GM12864 (cell line): ENCODE results near the gene LMNTD2.

Experiments
- DNase-seq: peaks from one replicate; pipeline ENCODE4 v3.0.0-alpha.2; 2011; ENCODE audit warnings: low read depth
- H3K4me3 ChIP-seq: 2 replicates; pipeline ENCODE4 v1.5.1; 2011; ENCODE audit warnings: mild to moderate bottlenecking, low read depth, low read length, control low read depth
- CTCF ChIP-seq: IDR thresholded peaks from 2 replicates; pipeline ENCODE4 v1.5.1; 2011; ENCODE audit warnings: low read depth, mild to moderate bottlenecking, moderate library complexity, low read length, control low read depth, inconsistent platforms; ENCODE audit errors: missing control alignments

The LMNTD2 gene

GRCh38 chr11:573146-573759 is 12.7 kb upstream of the LMNTD2 start:
- no peak for DNase-seq
- H3K4me3 ChIP-seq = no peak overlapping the region
- no peak for TF ChIP-seq CTCF

GRCh38 chr11:571802-572185 is 11.3 kb upstream of the LMNTD2 start:
- no peak for TF ChIP-seq CTCF
- no peak overlapping the region for H3K4me3 ChIP-seq
- no peak for DNase-seq

GRCh38 chr11:569158-569885 is 8.8 kb upstream of the LMNTD2 start:
- TF ChIP-seq CTCF = no peak
- DNase-seq = no peak
- peak overlapping the region; percentile 89 for H3K4me3 ChIP-seq

- peak; percentile 70 for DNase-seq
- no peak for TF ChIP-seq CTCF
- peak overlapping the region; percentile 90 for H3K4me3 ChIP-seq
Measured at GRCh38 chr11:568306-569157, 8.0 kb upstream of the LMNTD2 start.

- H3K4me3 ChIP-seq = peak overlapping the region; percentile 90
- no peak for TF ChIP-seq CTCF
- no peak for DNase-seq
Measured at GRCh38 chr11:567629-568292, 7.2 kb upstream of the LMNTD2 start.

- H3K4me3 ChIP-seq = peak overlapping the region; percentile 90
- DNase-seq = no peak
- no peak for TF ChIP-seq CTCF
Measured at GRCh38 chr11:567011-567628, 6.6 kb upstream of the LMNTD2 start.
